ENCODE data around the gene SUPV3L1.

SUPV3L1 gene

GRCh38 chr10:69253171-69253570 is 73.1 kb downstream of the SUPV3L1 start:
- Histone ChIP-seq H3F3A (ENCODE audit: insufficient read depth, low read length) (no peaks in the 10 kb centered on the region), H3K79me2 (ENCODE audit: insufficient read depth, low read length) (no peaks in the 10 kb centered on the region), H3K27ac (ENCODE audit: low read depth, low read length, poor library complexity, severe bottlenecking) (no peak overlapping the region), H3K4me1 (ENCODE audit: insufficient read depth, low read length, severe bottlenecking) (no peaks in the 10 kb centered on the region), H3K9me2 (ENCODE audit: low read depth, low read length) (no peaks in the 10 kb centered on the region), H3K9me3 (ENCODE audit: low read length) (no peaks in the 10 kb centered on the region), H3K27me3 (ENCODE audit: insufficient read depth, low read length) (no peaks in the 10 kb centered on the region; the same call in 1 of the 2 replicates), H3K4me3 (ENCODE audit: low read depth, low read length, poor library complexity, severe bottlenecking) (no peak overlapping the region), H3K36me3 (ENCODE audit: insufficient read depth, low read length) (no peaks in the 10 kb centered on the region; the same call in 1 of the 2 replicates), H3K4me2 (ENCODE audit: low read length) (no peak overlapping the region), H2AFZ (ENCODE audit: low read length) (no peak overlapping the region), H4K20me1 (ENCODE audit: insufficient read depth, low read length) (no peaks in the 10 kb centered on the region), H3K9ac (ENCODE audit: low read length) (no peak overlapping the region)
- TF ChIP-seq CTCF (IDR thresholded peaks at IDR 0.05; ENCODE audit: low read length) (no peak), EZH2 (IDR thresholded peaks at IDR 0.05; ENCODE audit: borderline replicate concordance, low read length) (no peak)

GRCh38 chr10:69254877-69255276 is 74.8 kb downstream of the SUPV3L1 start:
- H2AFZ ChIP-seq (ENCODE audit: low read length) = no peak overlapping the region
- no peaks in the 10 kb centered on the region for H3K79me2 ChIP-seq (ENCODE audit: insufficient read depth, low read length)
- peaks cover 6% of the 10 kb centered on the region; the same call in 1 of the 2 replicates for H3K27me3 ChIP-seq (ENCODE audit: insufficient read depth, low read length)
- H3K9ac ChIP-seq (ENCODE audit: low read length) = no peak overlapping the region
- no peak overlapping the region for H3K4me2 ChIP-seq (ENCODE audit: low read length)
- no peaks in the 10 kb centered on the region for H4K20me1 ChIP-seq (ENCODE audit: insufficient read depth, low read length)
- no peak overlapping the region for H3K4me3 ChIP-seq (ENCODE audit: low read depth, low read length, poor library complexity, severe bottlenecking)
- no peak overlapping the region for H3K27ac ChIP-seq (ENCODE audit: low read depth, low read length, poor library complexity, severe bottlenecking)
- H3K36me3 ChIP-seq (ENCODE audit: insufficient read depth, low read length) = no peaks in the 10 kb centered on the region; the same call in 1 of the 2 replicates
- TF ChIP-seq CTCF (IDR thresholded peaks at IDR 0.05; ENCODE audit: low read length) = no peak
- no peak for TF ChIP-seq EZH2 (IDR thresholded peaks at IDR 0.05; ENCODE audit: borderline replicate concordance, low read length)
- peaks cover 2% of the 10 kb centered on the region; the same call in 1 of the 2 replicates for H3K9me3 ChIP-seq (ENCODE audit: low read length)
- no peaks in the 10 kb centered on the region for H3K9me2 ChIP-seq (ENCODE audit: low read depth, low read length)
- H3K4me1 ChIP-seq (ENCODE audit: insufficient read depth, low read length, severe bottlenecking) = no peaks in the 10 kb centered on the region
- H3F3A ChIP-seq (ENCODE audit: insufficient read depth, low read length) = no peaks in the 10 kb centered on the region
